ENCODE data around the gene WNT3A. TPM values are rescaled to one million over a fixed set of nuclear protein-coding genes. Genes with fewer than 3 reads are reported as not detected.

The WNT3A gene
- total RNA-seq, 4 donors from 2014 or later: 1.9 to 4.1 (median 3.5) TPM

GRCh38 chr1:228030451-228031201 lies 23.8 kb downstream of the WNT3A start:
- WGBS, 2 donors: 89 to 90% methylated on average over 12 of the region's 12 CpGs
- intact Hi-C loops (cut with DNase I; ENCODE audit: low total_unique reads): no loop called here
- TF ChIP-seq POLR2A (IDR thresholded peaks at IDR 0.05): no peak
- TF ChIP-seq CTCF (IDR thresholded peaks at IDR 0.05): no peak
- peak in 1 of 2 donors; percentile 61 for DNase-seq (ENCODE audit: low spot score in 2 of 2)
- H3K4me3 ChIP-seq (ENCODE audit: low read depth, poor library complexity, severe bottlenecking): no peak overlapping the region

- TF ChIP-seq POLR2A (IDR thresholded peaks at IDR 0.05) (no peak), CTCF (IDR thresholded peaks at IDR 0.05) (no peak)
- peak in 1 of 2 donors; percentile 57 for DNase-seq (ENCODE audit: low spot score in 2 of 2)
- WGBS, 2 donors: 66 to 69% methylated on average over 9 of the region's 9 CpGs
- no peak overlapping the region for H3K4me3 ChIP-seq (ENCODE audit: low read depth, poor library complexity, severe bottlenecking)
- intact Hi-C loops (cut with DNase I; ENCODE audit: low total_unique reads): no loop called here
These were observed 24.6 kb downstream of the WNT3A start for GRCh38 chr1:228031276-228031995.

- intact Hi-C loops (cut with DNase I; ENCODE audit: low total_unique reads): no loop called here
- TF ChIP-seq CTCF (IDR thresholded peaks at IDR 0.05) (no peak), POLR2A (IDR thresholded peaks at IDR 0.05) (no peak)
- H3K4me3 ChIP-seq (ENCODE audit: low read depth, poor library complexity, severe bottlenecking): no peak overlapping the region
- WGBS, 2 donors: 83 to 90% methylated on average over 4 of the region's 5 CpGs
- DNase-seq (ENCODE audit: low spot score in 2 of 2): no peak
These were observed 25.2 kb downstream of the WNT3A start for GRCh38 chr1:228032041-228032440.

GRCh38 chr1:228033376-228033775 lies 26.6 kb downstream of the WNT3A start:
- intact Hi-C loops (cut with DNase I; ENCODE audit: low total_unique reads): no loop called here
- WGBS, 2 donors: 87 to 95% methylated on average over 2 of the region's 2 CpGs
- no peak overlapping the region for H3K4me3 ChIP-seq (ENCODE audit: low read depth, poor library complexity, severe bottlenecking)
- no peak for DNase-seq (ENCODE audit: low spot score in 2 of 2)
- TF ChIP-seq POLR2A (IDR thresholded peaks at IDR 0.05) (no peak), CTCF (IDR thresholded peaks at IDR 0.05) (no peak)

DNA sequence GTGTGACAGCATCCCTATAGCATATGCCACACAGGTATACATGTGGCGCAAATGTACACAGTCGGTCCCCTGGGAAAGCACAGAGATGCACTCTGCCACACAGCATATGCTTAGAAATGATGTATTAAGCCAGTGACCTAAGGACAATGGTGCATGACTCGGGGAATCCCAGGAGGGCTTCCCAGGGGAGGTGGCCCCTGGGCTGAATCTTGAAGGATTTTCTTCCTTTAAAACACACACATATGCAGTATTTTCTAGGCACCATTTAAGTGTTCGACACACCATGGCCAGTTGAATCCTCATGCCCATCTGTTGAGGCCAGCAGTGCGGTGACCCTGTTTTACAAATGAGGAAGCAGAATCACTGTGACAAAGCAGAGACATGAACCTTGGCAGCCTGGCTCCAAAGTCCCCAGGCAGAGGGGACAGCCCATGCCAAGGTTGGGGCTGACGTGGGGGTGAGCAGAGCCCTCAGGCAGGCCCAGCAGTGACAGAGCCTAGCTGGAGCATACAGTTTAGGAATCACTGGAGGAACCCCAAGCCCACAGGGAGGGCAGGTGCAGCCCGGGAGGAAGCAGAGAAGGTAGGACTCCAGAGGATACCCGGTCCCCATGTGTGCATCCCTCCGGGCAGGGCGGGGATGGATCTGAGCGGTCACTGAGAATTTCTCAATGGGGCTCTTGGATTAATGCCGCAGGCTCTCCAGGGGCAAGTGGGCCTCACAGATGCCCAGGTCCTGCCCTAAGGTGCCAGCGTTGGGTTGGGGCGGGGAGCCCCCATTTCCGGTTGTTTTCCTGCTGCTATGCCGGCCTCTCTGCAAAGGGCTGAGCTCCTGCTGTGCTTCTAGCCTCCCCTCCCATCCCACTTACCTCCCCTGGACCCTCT lies 28.4 kb downstream of the WNT3A start:
- intact Hi-C loops (cut with DNase I; ENCODE audit: low total_unique reads): no loop called here
- H3K4me3 ChIP-seq (ENCODE audit: low read depth, poor library complexity, severe bottlenecking): no peak overlapping the region
- TF ChIP-seq POLR2A (IDR thresholded peaks at IDR 0.05): no peak
- no peak for TF ChIP-seq CTCF (IDR thresholded peaks at IDR 0.05)
- WGBS, 2 donors: 86 to 88% methylated on average over 10 to 15 of the region's 16 CpGs
- peak in 1 of 2 donors; percentile 63 for DNase-seq (ENCODE audit: low spot score in 2 of 2)
